Gastroesophageal sphincter (tissue), 4 donors: ENCODE results near the gene ZGPAT. TPM values are rescaled to one million over a fixed set of nuclear protein-coding genes. Genes with fewer than 3 reads are reported as not detected.

Source experiments
- ATAC-seq: fragments of 150-250 bp; one replicate; pipeline ENCODE4 v1.9.1; 2016; ENCODE audit warnings: mild to moderate bottlenecking, moderate library complexity
- H3K27ac ChIP-seq, 4 donors: fragments of 200-600 bp; sonication (generic) in 3 of 4; 1 replicate in 3 of 4; 2 replicates in 1 of 4; pipeline ENCODE4 v1.5.1; 2016 to 2019
- H3K27me3 ChIP-seq: fragments of 200-600 bp; sonication (generic); one replicate; pipeline ENCODE4 v1.5.1; 2019
- H3K36me3 ChIP-seq, 2 donors: fragments of 200-600 bp; sonication (generic); one replicate each; pipeline ENCODE4 v1.5.1; 2019; ENCODE audit warnings: control low read depth in 1 of 2
- H3K4me1 ChIP-seq, 3 donors: fragments of 200-600 bp; sonication (generic); 1 replicate in 2 of 3; 2 replicates in 1 of 3; pipeline ENCODE4 v1.5.1; 2016 to 2019; ENCODE audit warnings: control low read depth in 2 of 3
- H3K4me3 ChIP-seq, 2 donors: fragments of 200-600 bp; sonication (generic); one replicate each; pipeline ENCODE4 v1.5.1; 2019; ENCODE audit warnings: mild to moderate bottlenecking in 1 of 2, moderate library complexity in 1 of 2
- H3K9me3 ChIP-seq, 3 donors: fragments of 200-600 bp; sonication (generic); one replicate each; pipeline ENCODE4 v1.5.1; 2017 to 2019; ENCODE audit warnings: control low read depth in 2 of 3
- EP300 ChIP-seq: sonication (generic); formaldehyde crosslinking; IDR thresholded peaks from one replicate; pipeline ENCODE4 v1.6.1; 2017; ENCODE audit warnings: antibody characterized with exemption, mild to moderate bottlenecking
- POLR2A ChIP-seq, 2 donors: fragments of 450-650 bp; IDR thresholded peaks; one replicate each; pipeline ENCODE4 v1.6.1; 2017; ENCODE audit warnings: antibody characterized with exemption in 2 of 2, mild to moderate bottlenecking in 2 of 2, moderate library complexity in 1 of 2
- POLR2AphosphoS5 ChIP-seq: sonication (generic); formaldehyde crosslinking; IDR thresholded peaks from one replicate; pipeline ENCODE4 v1.6.1; 2017; ENCODE audit warnings: antibody characterized with exemption
- WGBS, 2 donors: methylation state at CpG; one replicate each; pipeline ENCODE4 v1.1.5; 2018; ENCODE audit warnings: low coverage in 1 of 2; 5-methylcytosine and 5-hydroxymethylcytosine counted together
- total RNA-seq, 4 donors: library from RNA; depleted of rRNA; stranded (reverse); fragments of >200 nt; gene quantifications; one replicate each; pipeline ENCODE4 v1.1.0, GENCODE V29; 2016
- TF ChIP-seq, protein P1 (sequence below), 4 experiments: fragments of 200-600 bp in 2 of 4; fragments of 450-650 bp in 2 of 4; sonication (generic) in 1 of 4; IDR thresholded peaks; one replicate each; pipeline ENCODE4 v1.5.1; 2017 to 2019; ENCODE audit warnings: antibody characterized with exemption in 4 of 4, mild to moderate bottlenecking in 2 of 4, moderate library complexity in 2 of 4

ZGPAT gene
- total RNA-seq, 4 donors from 2014 or later = 21.7 to 51.7 (median 32.9) TPM

DNA sequence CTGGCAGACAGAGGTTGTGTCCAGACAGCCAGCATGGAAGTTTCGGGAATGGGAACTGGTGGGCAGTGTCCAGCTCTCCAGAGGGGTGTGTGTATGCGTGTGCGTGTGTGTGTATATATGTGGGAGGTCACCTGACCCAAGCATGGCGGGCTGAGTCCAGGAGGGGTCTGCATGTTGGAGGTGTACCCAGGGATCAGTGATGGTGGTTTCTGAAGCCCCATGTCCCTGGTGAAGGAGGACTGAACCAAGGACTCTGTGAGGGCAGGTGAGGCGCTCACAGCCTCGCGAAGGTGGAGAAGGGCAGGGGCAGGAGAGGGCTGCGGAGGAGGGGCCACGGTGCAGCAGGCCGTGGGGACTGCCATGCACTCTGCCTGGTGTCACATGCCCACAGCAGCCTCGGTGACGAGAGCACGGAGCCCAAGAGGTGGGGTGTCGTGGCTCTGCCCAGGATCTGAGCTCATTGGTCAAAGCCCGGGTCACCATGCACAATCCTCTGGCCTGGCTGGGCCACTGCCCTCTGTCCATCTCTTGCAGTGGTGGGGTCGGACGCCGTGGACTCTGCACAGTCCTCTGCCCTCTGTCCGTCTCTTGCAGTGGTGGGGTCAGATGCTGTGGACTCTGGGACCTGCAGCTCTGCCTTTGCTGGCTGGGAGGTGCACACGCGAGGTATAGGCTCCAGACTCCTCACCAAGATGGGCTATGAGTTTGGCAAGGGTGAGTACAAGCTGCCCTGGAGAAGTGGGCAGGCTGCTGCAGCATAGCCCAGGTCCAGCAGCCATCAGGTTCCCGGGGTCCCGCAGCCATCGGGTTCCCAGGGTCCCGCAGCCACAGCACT, 26.5 kb downstream of the ZGPAT start:
- H3K27me3 ChIP-seq = no peaks in the 10 kb centered on the region
- no peak for ATAC-seq
- TF ChIP-seq, protein P1, sequence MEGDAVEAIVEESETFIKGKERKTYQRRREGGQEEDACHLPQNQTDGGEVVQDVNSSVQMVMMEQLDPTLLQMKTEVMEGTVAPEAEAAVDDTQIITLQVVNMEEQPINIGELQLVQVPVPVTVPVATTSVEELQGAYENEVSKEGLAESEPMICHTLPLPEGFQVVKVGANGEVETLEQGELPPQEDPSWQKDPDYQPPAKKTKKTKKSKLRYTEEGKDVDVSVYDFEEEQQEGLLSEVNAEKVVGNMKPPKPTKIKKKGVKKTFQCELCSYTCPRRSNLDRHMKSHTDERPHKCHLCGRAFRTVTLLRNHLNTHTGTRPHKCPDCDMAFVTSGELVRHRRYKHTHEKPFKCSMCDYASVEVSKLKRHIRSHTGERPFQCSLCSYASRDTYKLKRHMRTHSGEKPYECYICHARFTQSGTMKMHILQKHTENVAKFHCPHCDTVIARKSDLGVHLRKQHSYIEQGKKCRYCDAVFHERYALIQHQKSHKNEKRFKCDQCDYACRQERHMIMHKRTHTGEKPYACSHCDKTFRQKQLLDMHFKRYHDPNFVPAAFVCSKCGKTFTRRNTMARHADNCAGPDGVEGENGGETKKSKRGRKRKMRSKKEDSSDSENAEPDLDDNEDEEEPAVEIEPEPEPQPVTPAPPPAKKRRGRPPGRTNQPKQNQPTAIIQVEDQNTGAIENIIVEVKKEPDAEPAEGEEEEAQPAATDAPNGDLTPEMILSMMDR (IDR thresholded peaks at IDR 0.05) = no peak
- no peak for TF ChIP-seq POLR2A (IDR thresholded peaks at IDR 0.05)
- TF ChIP-seq EP300 = no peak
- no peak for TF ChIP-seq POLR2AphosphoS5
- 79% methylated on average over 8 of the region's 25 CpGs; no CpG with 5 or more reads in 1 of the 2 donors for WGBS, 2 donors
- peaks cover 0 to 26% (median 19%) of the 10 kb centered on the region in 3 donors for H3K4me1 ChIP-seq
- no peak overlapping the region for H3K4me3 ChIP-seq
- H3K27ac ChIP-seq = no peak overlapping the region
- H3K36me3 ChIP-seq = peaks cover 0 to 53% of the 10 kb centered on the region in 2 donors
- no peaks in the 10 kb centered on the region for H3K9me3 ChIP-seq

DNA sequence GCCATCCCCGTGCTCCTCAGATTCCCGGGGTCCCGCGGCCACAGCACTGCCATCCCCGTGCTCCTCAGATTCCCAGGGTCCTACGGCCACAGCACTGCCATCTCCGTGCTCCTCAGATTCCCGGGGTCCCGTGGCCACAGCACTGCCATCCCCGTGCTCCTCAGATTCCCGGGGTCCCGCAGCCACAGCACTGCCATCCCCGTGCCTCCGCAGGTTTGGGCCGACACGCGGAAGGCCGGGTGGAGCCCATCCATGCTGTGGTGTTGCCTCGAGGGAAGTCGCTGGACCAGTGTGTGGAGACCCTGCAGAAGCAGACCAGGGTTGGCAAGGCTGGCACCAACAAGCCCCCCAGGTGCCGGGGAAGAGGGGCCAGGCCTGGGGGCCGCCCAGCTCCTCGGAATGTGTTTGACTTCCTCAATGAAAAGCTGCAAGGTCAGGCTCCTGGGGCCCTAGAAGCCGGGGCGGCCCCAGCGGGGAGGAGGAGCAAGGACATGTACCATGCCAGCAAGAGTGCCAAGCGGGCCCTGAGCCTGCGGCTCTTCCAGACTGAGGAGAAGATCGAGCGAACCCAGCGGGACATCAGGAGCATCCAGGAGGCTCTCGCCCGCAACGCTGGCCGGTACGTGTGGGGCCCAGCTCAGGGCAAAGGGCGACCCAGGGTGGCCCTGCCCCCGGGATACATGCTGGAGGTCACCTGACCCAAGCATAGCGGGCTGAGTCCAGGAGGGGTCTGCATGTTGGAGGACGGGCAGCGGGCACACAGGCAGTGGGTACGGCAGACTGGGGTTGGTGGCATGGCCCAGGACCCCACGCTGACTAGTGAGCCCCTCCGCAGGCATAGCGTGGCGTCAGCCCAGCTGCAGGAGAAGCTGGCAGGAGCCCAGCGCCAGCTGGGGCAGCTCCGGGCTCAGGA, 27.4 kb downstream of the ZGPAT start:
- H3K4me3 ChIP-seq = no peak overlapping the region
- H3K27ac ChIP-seq = no peak overlapping the region
- H3K4me1 ChIP-seq = peaks cover 0 to 27% (median 19%) of the 10 kb centered on the region in 3 donors
- WGBS, 2 donors = no CpG with 5 or more reads among the region's 48 CpGs
- no peaks in the 10 kb centered on the region for H3K27me3 ChIP-seq
- no peak for ATAC-seq
- TF ChIP-seq, protein P1 (IDR thresholded peaks at IDR 0.05) = no peak
- TF ChIP-seq POLR2AphosphoS5 = no peak
- no peak for TF ChIP-seq POLR2A (IDR thresholded peaks at IDR 0.05)
- TF ChIP-seq EP300 = no peak
- peaks cover 0 to 44% of the 10 kb centered on the region in 2 donors for H3K36me3 ChIP-seq
- H3K9me3 ChIP-seq = no peaks in the 10 kb centered on the region

DNA sequence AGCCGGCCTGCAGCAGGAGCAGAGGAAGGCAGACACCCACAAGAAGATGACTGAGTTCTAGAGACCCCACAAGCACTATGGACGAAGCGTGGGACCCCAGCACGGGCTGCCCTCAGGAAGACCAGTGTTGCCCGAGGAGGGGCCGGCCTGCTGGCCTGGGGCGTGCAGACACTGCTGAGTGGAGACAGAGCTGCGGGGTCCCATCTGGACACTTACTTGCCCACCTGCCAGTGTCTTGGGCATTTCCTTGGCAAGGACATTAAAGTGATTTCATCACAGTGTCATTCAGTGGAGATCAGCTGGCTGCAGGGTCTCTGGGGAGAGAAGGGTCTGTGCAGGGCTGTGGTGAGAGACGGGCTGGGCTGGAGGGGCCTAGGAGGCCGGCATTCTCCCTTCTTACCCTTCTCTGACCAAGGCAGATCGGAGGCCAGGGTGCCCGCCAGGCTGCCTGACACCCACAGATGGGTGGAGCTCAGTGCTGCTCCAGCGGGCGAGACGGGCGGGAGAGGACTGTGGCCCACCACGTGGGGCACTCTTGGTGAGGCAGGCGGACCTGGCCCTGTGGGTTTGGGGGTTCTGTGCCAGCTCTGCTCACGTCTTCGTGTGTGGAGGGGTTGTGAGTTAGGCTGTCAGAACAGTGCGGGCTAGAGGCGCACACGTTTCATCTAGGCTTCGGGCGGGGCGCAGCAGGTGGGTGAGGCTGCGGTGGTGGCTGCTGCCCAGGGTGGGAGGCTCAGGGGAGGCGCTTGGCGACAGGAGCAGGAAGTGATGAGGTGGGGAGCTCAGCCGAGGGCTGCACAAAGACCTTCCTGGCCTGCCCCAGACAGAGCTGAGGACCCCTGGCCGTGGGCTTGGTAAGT, 28.2 kb downstream of the ZGPAT start, which contains the start of gene LIME1:
LIME1 (plus strand) TSS at position 806 of the 860 bp plus-strand sequence. CDS start 886 bp downstream, outside the sequence.
- no peak for TF ChIP-seq EP300
- no peak for TF ChIP-seq POLR2AphosphoS5
- TF ChIP-seq, protein P1 (IDR thresholded peaks at IDR 0.05) = no peak
- TF ChIP-seq POLR2A (IDR thresholded peaks at IDR 0.05) = no peak
- ATAC-seq = no peak
- Histone ChIP-seq H3K9me3 (no peaks in the 10 kb centered on the region), H3K4me1 (peaks cover 0 to 36% (median 21%) of the 10 kb centered on the region in 3 donors), H3K4me3 (peak within 1 kb of the TSS in 1 of 2 donors; percentile 82), H3K27ac (peak within 1 kb of the TSS in 1 of 4 donors; percentile 14), H3K36me3 (peaks cover 0 to 38% of the 10 kb centered on the region in 2 donors), H3K27me3 (no peaks in the 10 kb centered on the region)
- WGBS, 2 donors = 89 to 100% methylated on average over 1 to 3 of the region's 31 CpGs

- Histone ChIP-seq H3K27me3 (no peaks in the 10 kb centered on the region), H3K36me3 (peaks cover 0 to 47% of the 10 kb centered on the region in 2 donors), H3K27ac (peak overlapping the region in 1 of 4 donors; percentile 14), H3K9me3 (no peaks in the 10 kb centered on the region), H3K4me1 (peaks cover 0 to 46% (median 31%) of the 10 kb centered on the region in 3 donors), H3K4me3 (peak overlapping the region in 1 of 2 donors; percentile 82)
- no CpG with 5 or more reads among the region's 30 CpGs for WGBS, 2 donors
- TF ChIP-seq POLR2AphosphoS5 = no peak
- TF ChIP-seq, protein P1 (IDR thresholded peaks at IDR 0.05) = no peak
- TF ChIP-seq EP300 = no peak
- no peak for TF ChIP-seq POLR2A (IDR thresholded peaks at IDR 0.05)
- ATAC-seq = no peak
Measured at GRCh38 chr20:63736893-63737694, 29.3 kb downstream of the ZGPAT start.
